ENCODE results near the gene SFT2D1. TPM values are rescaled to one million over a fixed set of nuclear protein-coding genes. Genes with fewer than 3 reads are reported as not detected.

The SFT2D1 gene
- total RNA-seq, 1 experiment from 2014 or later: 40.2 TPM

DNA sequence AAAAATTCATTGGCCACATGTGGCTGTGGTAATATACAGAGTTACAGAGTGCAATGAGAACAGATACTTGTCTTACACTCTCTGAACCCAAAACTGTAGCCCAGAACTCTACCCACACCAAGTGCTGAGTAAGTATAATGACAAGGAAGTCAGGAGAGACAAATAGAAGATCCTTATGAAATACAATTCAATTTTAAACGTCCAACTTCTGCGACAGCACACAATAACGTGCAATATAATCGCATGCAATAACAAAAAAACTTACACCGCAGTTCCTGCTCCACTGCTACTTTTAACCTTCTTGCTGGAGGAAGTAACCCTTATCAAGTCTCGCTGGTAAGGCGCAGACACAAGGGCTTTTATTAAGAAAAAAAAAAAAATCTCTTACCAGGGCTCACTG lies 881 bp downstream of the SFT2D1 start:
- no peak for TF ChIP-seq CTCF (conservative IDR thresholded peaks at IDR 0.05)
- no CpG with 5 or more reads among the region's 7 CpGs for WGBS (ENCODE audit: extremely low coverage, insufficient read length, low lambda C conversion rate)
- Histone ChIP-seq H3K4me2 (ENCODE audit: insufficient read depth, insufficient read length, low read length) (peak overlapping the region; percentile 97), H3K9me3 (ENCODE audit: control insufficient read depth, low read depth, low read length) (no peaks in the 10 kb centered on the region), H3K56ac (ENCODE audit: insufficient read length, low read depth, low read length) (no peak overlapping the region), H3K79me2 (ENCODE audit: insufficient read depth, low read length) (peaks cover 44% of the 10 kb centered on the region), H4K91ac (ENCODE audit: insufficient read length, low read depth, low read length) (no peak overlapping the region), H3K23me2 (ENCODE audit: insufficient read length, low read depth, low read length, poor library complexity, severe bottlenecking) (peaks cover 8% of the 10 kb centered on the region), H2AK5ac (ENCODE audit: insufficient read length, low read length) (no peak overlapping the region), H3K23ac (ENCODE audit: insufficient read length, low read depth, low read length) (no peak overlapping the region), H3K18ac (ENCODE audit: insufficient read length, low read depth, low read length) (no peak overlapping the region), H3K27ac (ENCODE audit: insufficient read length, low read depth, low read length) (no peak overlapping the region), H2BK12ac (ENCODE audit: insufficient read length, low read depth, low read length) (no peak overlapping the region), H2BK5ac (ENCODE audit: insufficient read length, low read length) (no peak overlapping the region), H3K4me1 (ENCODE audit: insufficient read depth, low read length) (peaks cover 5% of the 10 kb centered on the region; the same call in 1 of the 2 replicates), H3K9ac (ENCODE audit: extremely low read depth, insufficient read length, low read length) (peak overlapping the region; percentile 97), H2BK20ac (ENCODE audit: low read depth, low read length, poor library complexity, severe bottlenecking) (no peak overlapping the region), H4K20me1 (ENCODE audit: control insufficient read depth, insufficient read depth, insufficient read length) (no peaks in the 10 kb centered on the region), H2BK120ac (ENCODE audit: low read depth, low read length, poor library complexity, severe bottlenecking) (no peak overlapping the region), H3T11ph (ENCODE audit: low read length) (no peak overlapping the region), H4K5ac (ENCODE audit: insufficient read length, low read depth, low read length) (no peak overlapping the region), H2AFZ (ENCODE audit: low read length) (no peak overlapping the region), H3K79me1 (ENCODE audit: insufficient read depth, low read depth, low read length, poor library complexity, severe bottlenecking) (peaks cover 25% of the 10 kb centered on the region), H3K14ac (ENCODE audit: insufficient read depth, low read length) (no peak overlapping the region), H4K8ac (replicated peaks; ENCODE audit: insufficient read length, low read depth, low read length) (no peak overlapping the region), H3K4ac (ENCODE audit: low read depth, low read length) (no peak overlapping the region), H3K27me3 (ENCODE audit: insufficient read depth, low read length) (no peaks in the 10 kb centered on the region), H2BK15ac (ENCODE audit: low read depth, low read length) (no peak overlapping the region)
- Mint-ChIP-seq H3K27ac (peak overlapping the region in 2 of 3 experiments; percentile 88 to 97; a peak in 3 of 7 replicates), H3K27me3 (ENCODE audit: low read depth) (peaks cover 1% of the 10 kb centered on the region; the same call in 1 of the 2 replicates), H3K36me3 (ENCODE audit: insufficient read depth in 1 of 3, low read depth in 3 of 3) (peaks cover 6 to 20% (median 8%) of the 10 kb centered on the region in 3 experiments), H3K4me3 (peak overlapping the region; percentile 88 to 95), H3K9me3 (no peaks in the 10 kb centered on the region; a peak in 1 of 5 replicates), H3K4me1 (peaks cover 10 to 16% of the 10 kb centered on the region in 2 experiments)
- no peak for DNase-seq
